ENCODE measurements around the gene C1QL4. TPM values are rescaled to one million over a fixed set of nuclear protein-coding genes. Genes with fewer than 3 reads are reported as not detected.

Gene C1QL4
- total and polyA plus RNA-seq, 9 of the 15 experiments (the other 6 are each of a cell fraction or from before 2014, with no cell fraction given) = 0.08 to 2.1 (median 0.31) TPM

DNA sequence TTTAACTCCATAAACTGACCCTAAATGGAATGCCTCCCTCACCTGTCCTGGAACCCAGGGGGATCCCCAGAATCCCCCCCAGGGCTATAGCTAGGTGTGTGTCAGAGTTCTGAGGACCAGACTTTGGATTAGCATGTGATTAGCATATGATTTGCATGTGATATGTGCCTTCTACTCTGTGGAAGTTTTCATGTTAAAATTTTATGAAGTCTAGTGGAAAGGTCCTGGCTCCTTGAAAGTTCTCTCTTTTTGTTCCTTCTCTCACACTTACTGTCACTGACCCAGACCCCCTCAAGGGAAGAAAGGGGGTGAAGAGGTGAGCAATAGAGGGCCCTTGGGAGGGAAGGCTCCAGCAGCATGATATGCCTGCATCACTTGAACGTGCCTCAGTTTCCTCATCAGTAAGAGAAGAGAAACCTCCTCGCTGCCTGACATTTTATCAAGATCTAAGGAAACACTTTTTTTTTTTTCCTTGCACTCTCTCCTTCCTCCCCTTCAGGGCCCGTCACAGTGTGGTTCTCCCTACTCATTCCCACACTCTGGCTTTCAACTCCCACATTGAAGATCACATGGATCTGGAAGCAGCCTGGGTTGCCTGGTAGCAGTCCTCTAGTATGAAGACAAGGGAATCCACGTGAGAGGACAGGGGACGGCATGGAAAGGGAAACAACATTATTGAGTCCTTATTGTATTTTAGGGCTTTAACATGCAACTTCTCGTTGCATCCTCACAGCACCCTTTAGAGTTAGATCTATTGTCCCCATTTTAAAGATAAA, 3.3 kb upstream of the C1QL4 start:
- intact Hi-C loops (cut with micrococcal nuclease) = loop anchor here (10.0 kb wide), 2 partner anchors 275 to 365 kb away; partner anchors contain the start of genes KMT2D, RHEBL1, WNT1 and WNT10B
- CTCF ChIA-PET (ENCODE audit: low intra/inter-chr PET ratio) = interaction anchor here (0.6 to 2.9 kb wide), 2 partner anchors 51 to 52 kb away, joined by 3 to 49 read pairs; no protein-coding TSS in a partner anchor
- in situ Hi-C loops (cut with MboI) = no loop called here
- Histone ChIP-seq H3K27ac (ENCODE audit: extremely low read depth, low read depth, low read length) (no peak overlapping the region), H3K4me1 (replicated peaks in 1 of 2; ENCODE audit: control insufficient read depth in 2 of 2, insufficient read depth in 2 of 2, low read length in 2 of 2) (peaks cover 20 to 58% of the 10 kb centered on the region in 2 experiments), H3K27me3 (ENCODE audit: control insufficient read depth in 2 of 2, insufficient read depth in 2 of 2, low read length in 2 of 2) (peaks cover 5 to 9% of the 10 kb centered on the region in 2 experiments; a peak in 3 of 5 replicates), H4K20me1 (replicated peaks; ENCODE audit: control insufficient read depth, insufficient read depth, low read length) (peaks cover 2% of the 10 kb centered on the region; the same call in 1 of the 2 replicates), H3K79me2 (ENCODE audit: control insufficient read depth, insufficient read depth, low read length) (no peaks in the 10 kb centered on the region), H3K9me1 (ENCODE audit: control insufficient read depth, insufficient read depth, low read length) (no peaks in the 10 kb centered on the region), H3K9ac (ENCODE audit: insufficient read depth in 1 of 2, low read depth in 2 of 2, low read length in 2 of 2) (no peak overlapping the region), H3K4me2 (ENCODE audit: insufficient read depth, low read length) (no peak overlapping the region), H3K36me3 (ENCODE audit: control insufficient read depth, insufficient read depth, low read length) (no peaks in the 10 kb centered on the region), H3K4me3 (no peak overlapping the region), H2AFZ (ENCODE audit: low read depth, low read length) (no peak overlapping the region), H3K9me3 (replicated peaks; ENCODE audit: control insufficient read depth, insufficient read depth, low read depth, low read length) (no peaks in the 10 kb centered on the region)
- no peak for TF ChIP-seq YY1 (IDR thresholded peaks at IDR 0.05; ENCODE audit: borderline replicate concordance in 1 of 3, control insufficient read depth in 1 of 3, extremely low read depth in 1 of 3, insufficient read depth in 3 of 3, insufficient read length in 1 of 3, insufficient replicate concordance in 2 of 3, low read depth in 1 of 3, low read length in 2 of 3)
- no peak for TF ChIP-seq ZNF436 (CRISPR knock-in tag; IDR thresholded peaks at IDR 0.05)
- TF ChIP-seq WHSC1 (IDR thresholded peaks at IDR 0.05; ENCODE audit: low read length) = no peak
- no peak for TF ChIP-seq ELF2 (CRISPR knock-in tag; IDR thresholded peaks at IDR 0.05)
- TF ChIP-seq, protein P1, sequence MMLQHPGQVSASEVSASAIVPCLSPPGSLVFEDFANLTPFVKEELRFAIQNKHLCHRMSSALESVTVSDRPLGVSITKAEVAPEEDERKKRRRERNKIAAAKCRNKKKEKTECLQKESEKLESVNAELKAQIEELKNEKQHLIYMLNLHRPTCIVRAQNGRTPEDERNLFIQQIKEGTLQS (IDR thresholded peaks at IDR 0.05) = no peak
- TF ChIP-seq, protein P1 (CRISPR knock-in tag; conservative IDR thresholded peaks at IDR 0.05) = no peak
- no peak for TF ChIP-seq ZBTB7A (IDR thresholded peaks at IDR 0.05; ENCODE audit: borderline replicate concordance, control insufficient read depth, low read depth, low read length)
- WGBS (ENCODE audit: insufficient coverage, low coverage, missing lambda C conversion rate) = 21% methylated on average over 6 of the region's 6 CpGs
- no peak for DNase-seq (ENCODE audit: extremely low read depth in 1 of 4, low spot score in 3 of 4)
- no TSS peak for BruUV-seq (replicated peaks)
- POLR2A ChIA-PET = interaction anchor here (1.1 to 1.6 kb wide), 2 partner anchors 14 to 50 kb away, joined by 3 to 5 read pairs; no protein-coding TSS in a partner anchor
- FAIRE-seq = peak; percentile 78
- no peak for ATAC-seq

Measured in K562 (cell line).